ENCODE data around the gene CSMD2. TPM values are rescaled to one million over a fixed set of nuclear protein-coding genes. Genes with fewer than 3 reads are reported as not detected.

Gene CSMD2
- total and polyA plus RNA-seq, 2 of the 4 experiments (the other 2 are of a cell fraction), result under 0.01 to 0.36 TPM

DNA sequence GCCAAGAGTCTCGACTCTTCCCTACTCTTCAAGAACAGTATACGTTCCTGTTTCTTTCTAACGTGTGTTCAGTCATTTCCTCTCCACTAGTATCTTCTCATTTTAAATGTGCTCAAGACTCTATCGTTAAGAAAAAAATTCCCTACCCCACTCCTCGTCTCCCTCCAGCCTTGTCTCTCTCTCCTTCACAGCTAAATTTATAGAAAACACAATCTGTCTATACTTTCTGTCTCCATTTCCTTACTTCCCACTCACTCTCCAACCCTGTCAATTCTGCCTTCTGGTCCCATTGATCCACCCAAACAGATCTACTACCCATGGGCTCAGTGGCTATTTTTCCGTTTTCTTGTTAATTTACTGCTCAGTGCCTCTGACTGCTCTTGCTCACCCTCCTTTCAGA, 75.3 kb downstream of the CSMD2 start:
- peaks cover 17% of the 10 kb centered on the region for H3K9me3 ChIP-seq (ENCODE audit: control insufficient read depth, insufficient read depth, low read length)
- no peak overlapping the region for H3K56ac ChIP-seq (ENCODE audit: extremely low read depth, insufficient read depth, low read length)
- H3K4ac ChIP-seq (ENCODE audit: low read depth, low read length), result no peak overlapping the region
- no peaks in the 10 kb centered on the region for H3K36me3 ChIP-seq (ENCODE audit: control insufficient read depth, insufficient read depth, low read length)
- no peak overlapping the region for H2AK9ac ChIP-seq (replicated peaks; ENCODE audit: low read depth, low read length, poor library complexity)
- intact Hi-C loops (cut with micrococcal nuclease), result no loop called here
- H3K23ac ChIP-seq (ENCODE audit: low read depth, low read length), result no peak overlapping the region
- no peak overlapping the region for H4K5ac ChIP-seq (ENCODE audit: low read depth, low read length)
- BruUV-seq (replicated peaks), result no TSS peak
- no peak overlapping the region for H2BK20ac ChIP-seq (ENCODE audit: low read depth, low read length)
- H2BK15ac ChIP-seq (ENCODE audit: low read depth, low read length), result no peak overlapping the region
- ChIA-PET CTCF (no interaction called here), POLR2A (ENCODE audit: unreplicated experiment) (no interaction called here)
- no peaks in the 10 kb centered on the region for H3K9me1 ChIP-seq (ENCODE audit: insufficient read depth, low read length)
- no peak overlapping the region for H2BK5ac ChIP-seq (ENCODE audit: low read depth, low read length, poor library complexity, severe bottlenecking)
- no peak overlapping the region for H2BK120ac ChIP-seq (ENCODE audit: low read depth, low read length)
- no peak overlapping the region for H3K4me3 ChIP-seq (ENCODE audit: insufficient read depth, low read depth, low read length)
- in situ Hi-C loops (cut with MboI; ENCODE audit: low sequenced_read_pairs), result no loop called here
- H3K18ac ChIP-seq (ENCODE audit: low read depth, low read length), result no peak overlapping the region
- no peaks in the 10 kb centered on the region for H4K20me1 ChIP-seq (ENCODE audit: insufficient read depth, low read length)
- no peak overlapping the region for H2AFZ ChIP-seq (replicated peaks; ENCODE audit: low read length, poor library complexity)
- H3K9ac ChIP-seq (ENCODE audit: low read depth, low read length), result no peak overlapping the region
- no peak for ATAC-seq (ENCODE audit: low read depth)
- H3K4me1 ChIP-seq (ENCODE audit: control insufficient read depth, insufficient read depth, low read length), result no peaks in the 10 kb centered on the region
- no peak overlapping the region for H3K27ac ChIP-seq (ENCODE audit: insufficient read depth, low read length)
- H4K91ac ChIP-seq (ENCODE audit: insufficient read depth, low read depth, low read length), result no peak overlapping the region
- H3K79me1 ChIP-seq (ENCODE audit: low read depth in 1 of 2, low read length in 2 of 2), result no peaks in the 10 kb centered on the region
- WGBS, 2 experiments (ENCODE audit: extremely low coverage in 2 of 2, insufficient read length in 1 of 2), result 53% methylated on average over 5 of the region's 6 CpGs; no CpG with 5 or more reads in 1 of the 2 experiments
- TF ChIP-seq RCOR1 (IDR thresholded peaks at IDR 0.05; ENCODE audit: insufficient replicate concordance, low read length) (no peak), RFX5 (IDR thresholded peaks at IDR 0.05; ENCODE audit: low read depth, low read length) (no peak), MAFK (IDR thresholded peaks at IDR 0.05; ENCODE audit: low read depth, low read length) (no peak), FOS (IDR thresholded peaks at IDR 0.05; ENCODE audit: low read depth, low read length) (no peak)
- H3K27me3 ChIP-seq (ENCODE audit: control insufficient read depth, insufficient read depth, low read length), result no peaks in the 10 kb centered on the region
- H4K8ac ChIP-seq (ENCODE audit: low read depth in 2 of 2, low read length in 2 of 2), result no peak overlapping the region
- H3K4me2 ChIP-seq (ENCODE audit: low read depth, low read length), result no peak overlapping the region
- H3K14ac ChIP-seq (replicated peaks; ENCODE audit: low read depth, low read length), result no peak overlapping the region
- no peak for DNase-seq
- no peak overlapping the region for H2AK5ac ChIP-seq (ENCODE audit: low read depth, low read length)
- dilution Hi-C loops (cut with HindIII; ENCODE audit: low sequenced_read_pairs, unreplicated experiment), result no loop called here
